CD4-positive, alpha-beta T cell treated with Interleukin-21 for 1 hour (primary cell): ENCODE data around the gene UTP25.
"Not testable (repeated sequence)": the region's sequence is repeated elsewhere in the genome, so short reads cannot be mapped to it uniquely, and the experiment has no call there.

Experiments used
- DNase-seq: peaks from one replicate; pipeline ENCODE4 v3.0.0-alpha.2; 2020

Gene UTP25, protein sequence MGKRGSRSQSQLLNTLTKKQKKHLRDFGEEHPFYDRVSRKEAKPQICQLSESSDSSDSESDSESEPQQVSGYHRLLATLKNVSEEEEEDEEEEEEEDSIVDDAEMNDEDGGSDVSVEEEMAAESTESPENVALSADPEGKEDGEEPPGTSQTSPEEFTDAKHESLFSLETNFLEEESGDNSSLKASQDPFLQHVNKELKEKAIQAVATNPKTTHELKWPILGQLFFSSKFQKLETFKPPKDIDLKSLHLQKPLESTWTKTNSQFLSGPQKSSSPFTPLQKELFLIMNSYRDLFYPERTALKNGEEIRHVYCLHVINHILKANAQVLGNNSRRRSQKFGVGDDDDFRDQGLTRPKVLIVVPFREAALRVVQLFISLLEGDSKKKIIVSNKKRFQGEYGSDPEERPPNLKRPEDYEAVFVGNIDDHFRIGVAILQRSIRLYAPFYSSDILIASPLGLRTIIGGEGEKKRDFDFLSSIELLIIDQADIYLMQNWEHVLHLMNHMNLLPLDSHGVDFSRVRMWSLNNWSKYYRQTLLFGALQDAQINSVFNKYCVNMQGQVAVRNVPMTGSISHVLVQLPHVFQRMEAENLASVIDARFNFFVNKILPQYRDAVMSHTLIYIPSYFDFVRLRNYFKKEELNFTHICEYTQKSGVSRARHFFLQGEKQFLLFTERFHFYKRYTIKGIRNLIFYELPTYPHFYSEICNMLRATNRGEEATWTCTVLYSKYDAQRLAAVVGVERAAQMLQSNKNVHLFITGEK

DNA sequence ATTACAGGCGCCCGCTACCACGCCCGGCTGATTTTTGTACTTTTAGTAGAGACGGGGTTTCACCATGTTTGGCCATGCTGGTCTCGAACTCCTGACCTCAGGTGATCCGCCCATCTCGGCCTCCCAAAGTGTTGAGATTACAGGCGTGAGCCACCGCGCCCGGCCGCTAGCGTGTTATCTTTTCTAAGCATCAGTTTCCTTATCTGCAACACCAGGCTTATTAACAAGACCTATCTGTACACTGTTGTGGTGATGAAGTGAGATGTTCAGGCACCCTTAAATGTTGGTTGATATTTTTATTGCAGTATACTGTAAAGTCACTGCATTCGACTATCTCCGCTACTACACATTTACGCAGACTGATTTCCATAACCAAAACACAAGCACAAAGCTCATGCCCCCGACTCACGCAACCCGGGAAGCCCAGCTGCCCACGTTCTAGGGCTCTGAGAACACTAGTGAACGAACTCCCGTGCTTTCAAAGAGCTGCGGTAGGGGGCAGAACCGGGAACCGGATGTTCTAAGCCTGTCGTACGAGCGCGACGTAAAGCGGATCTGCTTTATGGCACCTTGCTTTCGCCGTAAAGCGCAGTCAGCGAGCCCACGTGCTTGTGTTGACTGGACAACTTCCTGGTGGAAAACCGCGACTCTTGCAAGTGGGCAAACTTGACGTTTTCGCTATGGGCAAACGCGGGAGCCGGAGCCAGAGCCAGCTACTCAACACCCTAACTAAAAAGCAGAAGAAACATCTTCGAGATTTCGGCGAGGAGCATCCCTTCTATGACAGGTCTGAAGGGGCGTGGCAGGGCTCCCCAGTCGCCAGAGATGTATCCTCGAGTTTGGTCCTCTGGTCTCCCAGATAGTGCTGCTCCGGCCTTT is at the start of gene UTP25:
Gene UTP25 (plus strand): TSS at position 589 of the 879 bp plus-strand sequence. CDS start 92 bp downstream, at position 681.
- DNase-seq = peak; percentile 95

DNA sequence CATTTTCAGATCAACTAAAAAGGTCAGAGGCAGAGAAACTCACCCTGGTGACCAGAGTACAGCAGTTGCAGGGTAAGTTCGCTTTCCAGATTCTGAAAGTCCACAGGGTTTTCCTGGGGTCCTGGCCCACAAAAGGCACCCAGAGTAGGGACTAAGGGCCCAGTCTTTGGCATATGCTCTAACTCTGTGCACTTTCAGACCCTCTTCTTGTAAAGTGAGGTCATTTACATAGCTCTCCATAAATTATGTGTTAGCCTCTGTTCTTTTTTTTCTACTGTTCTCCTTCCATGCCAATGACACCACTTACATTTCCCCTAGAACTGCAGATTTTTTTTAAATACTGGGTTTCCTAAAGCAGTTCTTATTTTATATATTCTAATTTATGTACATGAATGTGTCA is 49.7 kb upstream of the UTP25 start:
- DNase-seq = no peak

DNA sequence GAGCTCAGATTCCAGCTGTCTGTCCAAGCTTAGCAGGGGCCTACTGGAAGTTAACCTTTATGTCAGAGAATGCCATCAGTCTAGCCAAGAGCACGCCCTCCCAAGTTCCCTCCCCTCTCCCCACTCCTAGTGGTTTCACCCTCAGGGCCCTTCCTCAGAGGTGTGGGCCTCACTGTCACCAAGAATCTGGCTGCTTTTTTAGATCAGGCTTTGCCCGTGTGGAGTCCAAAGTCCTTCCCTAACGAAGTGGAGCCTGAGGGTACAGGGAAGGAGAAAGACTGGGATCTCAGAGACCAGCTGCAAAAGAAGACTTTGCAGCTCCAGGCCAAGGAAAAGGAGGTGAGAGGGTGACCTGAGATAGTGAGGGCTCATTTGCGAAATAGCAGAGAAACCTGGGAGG is 47.5 kb upstream of the UTP25 start:
- no peak for DNase-seq

DNA sequence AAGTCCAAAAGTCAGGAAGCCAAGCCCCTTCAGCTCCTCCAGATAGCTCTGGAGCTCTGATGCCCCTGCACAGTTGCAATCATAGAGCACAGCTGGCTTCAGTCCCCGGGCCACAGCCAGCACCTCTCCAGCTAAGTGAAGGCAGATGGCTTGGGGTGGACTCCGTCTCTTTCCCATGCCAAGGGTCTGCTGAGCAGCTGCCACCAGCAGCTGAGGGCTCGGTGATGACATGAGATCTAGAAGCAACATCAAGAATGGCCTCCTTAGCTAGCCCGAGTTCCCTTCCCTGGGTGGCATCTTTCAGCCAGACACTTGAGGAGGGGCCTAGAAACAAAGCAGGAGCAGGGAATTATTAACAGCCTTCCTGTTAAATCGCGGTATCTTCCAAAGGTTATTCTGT is 44.4 kb upstream of the UTP25 start:
- no peak for DNase-seq

DNA sequence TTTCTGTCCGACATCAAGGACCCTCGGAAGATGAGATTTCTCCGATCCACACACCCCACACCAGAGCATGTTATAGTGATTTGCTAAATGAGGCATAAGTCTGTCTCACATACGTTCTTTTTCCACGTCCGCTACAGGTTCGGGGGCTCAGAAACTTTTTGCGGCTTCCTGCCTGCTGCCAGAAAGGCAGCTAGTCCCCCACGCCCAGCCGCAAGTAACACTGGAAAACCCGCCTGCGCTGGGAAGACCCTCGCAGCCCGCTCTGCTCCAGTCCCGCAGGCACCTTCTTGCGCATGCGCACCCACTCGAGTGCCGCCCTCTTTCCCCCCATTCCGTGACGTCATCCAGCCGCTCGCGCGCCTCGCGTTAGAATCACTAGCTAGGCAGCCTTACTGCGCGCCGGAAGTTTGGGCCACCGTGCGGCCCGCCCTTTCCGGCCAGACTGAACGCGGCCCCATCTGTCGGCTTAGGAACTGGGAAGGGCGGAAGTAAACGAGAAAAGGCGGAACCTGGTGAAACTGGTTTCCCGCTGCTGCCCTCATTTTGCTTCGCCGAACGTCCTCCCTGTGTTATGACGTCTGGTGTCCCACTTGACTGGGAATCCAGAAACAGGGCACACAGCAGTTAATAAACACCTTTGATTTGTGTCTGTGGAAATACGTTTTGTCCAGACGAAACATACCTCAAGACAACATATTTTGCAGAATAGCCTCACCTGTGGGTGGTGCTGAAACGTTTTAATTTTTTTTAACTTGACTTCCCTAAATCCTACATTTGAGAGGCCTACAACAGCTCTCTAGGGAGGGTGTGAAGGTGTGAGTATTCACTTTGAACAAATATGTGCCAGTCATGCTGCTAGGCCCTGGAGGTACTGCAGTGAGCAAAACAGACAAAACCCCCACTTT is 43.3 kb upstream of the UTP25 start, which contains the start of gene C1orf74:
Gene C1orf74 (minus strand): TSS at position 295 of the 905 bp plus-strand sequence. CDS start 925 bp downstream, outside the sequence.
- peak; percentile 98 for DNase-seq

DNA sequence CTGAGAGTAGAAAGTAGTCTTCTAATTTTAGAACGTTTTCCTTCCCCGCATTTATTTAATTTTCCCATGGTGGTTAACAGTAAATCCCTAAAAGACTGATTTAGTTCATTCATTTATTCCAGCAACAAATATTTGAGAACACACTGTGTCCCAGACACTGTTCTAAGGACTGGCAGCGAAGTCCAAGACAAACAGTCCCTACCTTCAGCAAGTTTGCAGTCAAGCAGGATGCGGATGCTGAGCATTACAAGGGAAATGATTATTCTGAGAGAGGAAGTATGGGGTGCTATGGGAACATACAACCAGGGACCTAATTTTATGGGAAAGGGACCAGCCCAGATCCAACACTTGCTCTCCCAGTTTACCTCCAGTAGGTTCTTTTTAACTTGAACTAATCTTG is 42.2 kb upstream of the UTP25 start:
- DNase-seq = no peak

DNA sequence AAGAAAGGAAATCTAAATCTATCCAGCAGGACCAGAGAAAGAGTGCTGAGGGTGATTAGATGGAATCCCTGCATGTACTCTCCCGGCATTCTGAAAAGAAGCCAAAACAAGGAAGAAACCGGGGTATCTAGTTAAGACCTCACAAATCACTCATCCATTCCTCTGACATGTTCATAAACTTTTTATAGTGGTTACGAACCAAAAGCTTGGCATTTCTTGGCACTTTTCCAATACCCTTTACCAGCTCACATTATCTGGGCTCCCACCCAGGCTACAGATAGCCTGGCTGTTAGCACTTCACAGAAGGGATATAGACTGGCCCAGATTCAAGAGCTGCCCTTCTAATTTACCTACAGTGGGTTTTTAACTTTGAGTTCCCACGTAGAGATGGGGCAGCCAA is 41.6 kb upstream of the UTP25 start:
- DNase-seq = no peak

DNA sequence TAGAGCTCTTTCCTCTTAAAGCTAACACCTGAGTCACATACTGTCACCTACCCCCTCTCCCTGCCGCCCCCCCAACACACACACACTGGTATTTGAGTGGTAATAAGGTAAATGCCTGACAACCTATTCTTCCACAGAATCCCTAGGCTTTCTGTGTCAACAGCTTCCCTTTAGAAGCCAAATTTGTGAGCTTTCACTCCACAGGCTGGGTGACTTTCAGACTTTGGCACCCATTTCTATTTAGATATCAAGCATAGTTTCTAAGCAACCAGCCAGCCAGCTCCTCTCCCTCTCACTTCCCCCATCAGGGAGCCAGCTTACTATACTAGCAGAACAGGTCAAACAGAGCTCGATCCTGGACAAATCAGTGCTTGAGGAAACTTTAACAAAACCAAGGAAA is 40.2 kb upstream of the UTP25 start:
- no peak for DNase-seq

DNA sequence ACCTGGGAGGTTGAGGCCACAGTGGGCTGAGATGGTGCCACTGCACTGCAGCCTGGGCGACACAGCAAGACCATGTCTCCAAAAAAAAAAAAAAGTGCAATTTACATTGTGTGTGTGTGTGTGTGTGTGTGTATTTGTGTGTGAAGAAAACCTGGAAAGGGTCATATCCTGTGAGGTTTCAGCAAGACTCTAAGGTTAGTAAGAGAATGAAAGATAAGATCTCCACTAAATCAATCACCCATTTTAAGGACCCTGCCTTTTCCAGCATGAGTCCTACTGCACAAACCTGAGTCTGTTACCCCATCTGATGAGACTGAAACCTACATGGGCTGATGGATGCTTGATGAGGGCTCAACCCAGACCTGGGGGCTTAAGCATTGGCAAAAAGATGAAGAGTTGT is 38.5 kb upstream of the UTP25 start:
- no peak for DNase-seq

DNA sequence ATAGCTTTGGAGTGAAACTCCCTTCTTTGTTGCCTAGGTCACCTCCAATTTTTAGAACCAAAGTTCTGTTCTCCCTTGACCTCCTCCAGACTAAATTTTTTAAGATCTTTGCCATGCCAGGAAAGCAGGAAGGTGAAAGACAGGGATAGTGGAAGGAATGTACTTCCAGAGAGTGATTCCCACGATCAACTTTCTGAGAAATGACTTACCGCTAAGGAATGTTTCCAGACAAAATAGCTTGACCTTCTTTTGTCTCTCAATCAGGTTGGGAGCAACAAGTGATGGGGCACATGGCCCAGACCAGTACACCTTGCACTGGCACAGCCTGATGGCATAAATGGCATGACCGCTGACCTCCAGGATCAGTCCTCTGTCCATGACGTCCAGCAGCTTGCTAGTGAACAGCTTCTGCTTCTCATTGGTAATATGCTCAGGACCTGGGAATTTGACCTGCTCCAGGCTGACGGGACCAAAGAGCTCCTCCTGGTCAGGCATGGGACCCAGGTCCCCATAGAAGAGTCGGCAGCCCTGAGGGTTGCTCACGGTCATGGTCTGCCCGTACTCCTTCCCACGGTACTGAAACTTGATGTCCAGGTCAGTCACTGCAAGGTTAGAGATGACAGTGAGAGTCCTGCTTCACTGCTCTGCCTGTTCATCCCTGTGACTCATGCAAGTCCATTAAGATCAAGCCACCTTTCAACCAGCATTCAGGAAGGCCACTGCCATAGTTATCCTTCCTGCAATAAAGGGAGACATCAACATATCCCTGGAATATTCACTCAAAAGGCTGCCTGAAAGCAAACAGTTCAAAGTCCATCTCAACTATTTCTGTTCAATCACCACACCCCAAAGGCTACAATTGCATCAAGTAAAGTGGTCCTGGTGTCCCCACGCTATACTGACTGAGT is 37.2 kb upstream of the UTP25 start:
- no peak for DNase-seq

DNA sequence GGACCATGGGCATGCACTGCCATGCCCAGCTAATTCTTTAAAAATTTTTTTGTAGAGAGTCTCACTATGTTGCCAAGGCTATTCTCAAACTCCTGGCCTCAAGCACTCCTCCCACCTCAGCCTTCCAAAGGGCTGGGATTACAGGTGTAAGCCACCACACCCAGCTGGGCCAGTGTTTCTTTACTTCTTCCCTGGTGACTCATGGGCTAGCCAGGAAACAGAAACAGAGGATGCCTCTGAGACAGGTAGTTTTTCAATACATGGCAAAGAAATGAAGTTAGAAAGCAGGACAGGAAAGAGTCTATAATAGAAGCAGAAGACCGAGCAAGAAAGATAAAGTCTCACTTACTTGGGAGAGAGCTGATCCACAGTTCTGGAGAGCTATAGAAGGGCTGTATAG is 35.9 kb upstream of the UTP25 start:
- DNase-seq = no peak

DNA sequence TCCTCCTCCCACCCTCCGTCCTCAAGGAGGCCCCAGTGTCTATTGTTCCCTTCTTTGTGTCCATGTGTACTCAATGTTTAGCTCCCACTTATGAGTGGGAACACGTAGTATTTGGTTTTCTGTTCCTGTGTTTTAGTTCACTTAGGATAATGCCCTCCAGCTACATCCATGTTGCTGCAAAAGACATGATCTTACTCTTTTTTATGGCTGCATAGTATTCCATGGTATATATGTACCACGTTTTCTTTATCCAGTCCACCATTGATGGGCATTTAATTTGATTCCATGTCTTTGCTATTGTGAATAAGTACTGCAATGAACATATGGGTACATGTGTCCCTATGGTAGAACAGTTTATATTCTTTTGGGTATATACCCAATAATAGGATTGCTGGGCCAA is 34.1 kb upstream of the UTP25 start:
- not testable (repeated sequence) for DNase-seq

DNA sequence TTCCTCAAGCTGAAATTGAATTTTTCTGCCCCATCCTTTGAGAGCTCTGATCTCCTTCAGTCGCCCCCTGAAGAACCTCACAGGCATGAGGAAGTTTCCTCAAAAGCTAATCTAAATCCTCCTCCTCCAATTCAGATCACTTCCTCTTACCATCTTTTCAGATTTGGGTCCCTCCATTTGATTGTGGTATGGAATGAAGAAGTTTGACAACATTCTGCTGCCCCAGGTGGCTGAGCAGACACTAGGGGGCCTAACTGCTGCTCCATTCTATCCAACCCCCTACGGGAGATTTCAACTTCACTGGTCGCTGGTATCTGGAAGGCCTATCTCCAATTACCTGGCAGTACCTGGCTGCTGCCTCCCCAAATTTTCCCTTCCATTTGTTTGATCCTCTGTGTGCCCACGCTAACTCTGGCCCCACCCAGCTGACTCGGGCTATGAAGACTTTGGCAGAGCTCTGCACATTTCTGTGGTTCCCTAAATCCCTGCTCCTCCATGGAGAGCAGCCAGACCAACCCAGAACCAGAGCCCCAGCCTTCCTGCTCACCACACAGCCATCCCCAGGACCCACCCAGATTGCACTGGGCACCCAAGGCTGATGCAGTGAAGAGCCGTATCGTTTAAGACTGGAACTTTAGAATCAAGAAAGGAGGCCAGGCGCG is 29.7 kb upstream of the UTP25 start:
- DNase-seq = no peak

DNA sequence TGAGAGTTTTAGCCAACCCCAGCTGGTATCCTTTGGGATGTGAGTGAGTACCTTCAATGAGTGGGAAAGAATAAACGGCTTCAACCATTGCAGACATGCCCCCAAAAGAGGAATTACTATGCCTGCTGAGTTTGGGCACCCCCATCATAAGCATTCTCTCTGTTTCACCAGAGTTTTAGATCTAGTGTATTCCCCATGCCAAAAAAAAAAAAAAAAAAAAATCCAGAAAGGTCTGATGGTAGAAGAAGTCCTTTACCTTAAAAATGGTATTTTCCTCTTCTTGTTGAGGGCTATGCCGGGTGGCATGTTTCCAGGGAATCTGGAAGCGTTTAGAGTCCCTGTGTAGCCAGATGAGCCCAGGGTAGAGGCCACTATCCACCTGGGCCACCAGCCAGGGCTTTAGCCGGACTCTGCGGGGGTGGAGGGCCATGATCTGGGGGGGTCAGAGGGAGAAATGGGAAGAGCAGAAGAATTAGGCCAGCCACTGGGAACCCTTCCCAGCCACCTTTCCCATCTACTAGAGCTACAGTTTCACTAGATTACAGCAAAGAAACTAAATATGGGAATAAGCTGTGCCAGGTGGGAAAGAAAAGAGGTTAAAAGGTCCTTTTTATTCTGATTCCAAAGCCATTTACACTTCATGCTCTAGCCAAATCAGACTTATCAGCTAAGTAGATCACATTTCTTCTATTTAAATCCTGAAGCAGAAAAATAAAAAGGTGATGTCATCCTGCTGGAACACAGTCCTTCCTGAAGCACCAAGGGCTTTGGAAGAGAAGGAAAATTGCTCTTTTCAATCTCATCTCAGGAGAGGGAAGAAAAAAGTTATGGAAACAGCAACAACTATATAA is 26.6 kb upstream of the UTP25 start:
- DNase-seq = no peak

DNA sequence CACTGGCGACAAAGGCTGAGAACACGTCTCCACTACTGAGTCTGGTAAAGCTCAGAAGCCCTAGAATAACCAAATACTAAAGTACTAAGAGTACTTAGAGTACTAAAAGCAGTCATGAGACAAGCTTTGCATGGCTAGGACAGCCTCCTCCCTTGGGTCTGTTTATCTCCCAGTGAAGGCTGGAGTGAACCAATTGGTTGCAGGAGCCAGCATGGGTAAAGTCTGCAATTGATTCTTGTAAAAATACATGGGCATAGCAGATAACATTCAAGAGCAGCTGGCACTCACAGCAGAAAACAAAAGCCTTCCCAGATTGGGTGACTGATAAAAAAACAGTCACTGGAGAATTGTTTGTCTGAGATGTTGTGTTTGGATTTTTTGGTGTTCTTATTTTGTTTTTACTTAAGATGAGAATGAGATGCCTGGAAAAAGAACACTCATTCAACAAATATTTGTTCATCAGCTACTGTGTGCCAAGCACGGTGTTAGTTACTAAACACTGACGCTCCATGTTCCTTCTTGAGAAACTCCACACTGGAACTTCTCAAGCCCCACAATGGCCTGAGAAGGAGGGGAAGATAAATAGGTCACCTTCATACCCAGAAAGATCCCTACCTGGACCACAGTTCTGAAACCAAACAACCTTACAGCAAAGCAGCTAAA is 25.5 kb upstream of the UTP25 start:
- DNase-seq = no peak

DNA sequence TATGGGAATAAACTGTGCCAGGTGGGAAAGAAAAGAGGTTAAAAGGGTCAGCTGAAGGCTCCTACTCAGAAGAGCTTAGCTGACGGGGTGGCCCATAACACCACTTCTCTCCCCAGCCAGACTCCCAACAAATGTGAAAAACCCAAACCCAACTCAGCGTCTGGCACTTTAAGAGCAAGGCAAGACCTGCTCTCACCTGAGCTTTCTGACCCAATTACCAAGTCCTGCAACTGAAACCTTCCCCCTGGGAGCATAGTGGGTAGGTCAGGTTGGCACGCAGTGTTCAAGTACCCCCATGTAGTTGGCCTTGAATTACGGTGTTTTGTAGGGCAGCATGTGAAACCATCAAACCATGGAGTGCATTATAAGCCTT is 25.0 kb upstream of the UTP25 start:
- DNase-seq = no peak

DNA sequence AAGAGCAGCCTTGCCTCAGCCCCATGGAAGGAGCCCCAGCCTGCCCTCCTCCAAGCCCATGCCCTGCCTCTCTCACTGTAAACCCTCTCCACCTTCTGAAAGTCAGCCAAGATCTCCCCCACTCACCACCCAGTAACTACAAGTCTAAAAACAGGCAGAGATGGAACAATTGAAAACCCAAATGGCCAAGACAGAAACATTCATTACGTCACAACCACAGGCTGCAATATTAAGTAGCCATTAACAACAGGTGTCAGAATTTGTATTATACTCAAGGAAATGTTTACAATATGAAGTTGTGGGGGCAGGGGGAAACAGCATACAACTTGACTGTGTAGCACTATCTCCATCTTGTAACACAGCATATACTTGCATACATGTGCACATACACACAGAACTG is 24.2 kb upstream of the UTP25 start:
- DNase-seq = no peak

DNA sequence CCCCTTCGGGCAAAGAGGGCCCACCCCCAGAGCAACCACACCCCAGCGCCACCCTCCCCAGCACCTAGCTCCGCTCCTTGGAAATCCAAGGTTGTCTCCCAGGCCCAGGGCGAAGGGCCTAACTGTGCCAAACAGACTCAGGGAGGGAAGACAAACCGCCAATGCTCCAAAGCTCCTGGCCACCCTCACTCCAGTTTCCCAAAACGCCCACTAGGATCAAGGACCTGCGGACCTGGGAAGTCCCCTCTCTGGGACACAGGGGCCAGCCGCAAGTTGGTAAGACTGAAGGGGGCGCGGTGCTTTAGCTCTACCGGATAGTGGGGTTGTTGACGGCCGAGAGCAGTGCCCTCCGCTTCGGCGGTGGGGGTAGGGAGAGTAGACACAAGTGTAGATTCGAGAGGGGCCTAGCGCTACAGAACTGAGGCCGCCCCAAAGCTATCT is 22.4 kb upstream of the UTP25 start:
- DNase-seq = no peak
